SK-N-SH treated with all-trans-retinoic acid at 6 μM for 48 hours (cell line): ENCODE results near the gene SLC25A26.

Experiments
- ATAC-seq: fragments of 200-7000 bp; cut with Tn5 transposase; 3 replicates; pipeline ENCODE4 v1.9.1; 2020; ENCODE audit warnings: mild to moderate bottlenecking, moderate library complexity
- ARNTL ChIP-seq: fragments of 450-650 bp; formaldehyde crosslinking; IDR thresholded peaks from 2 replicates; pipeline ENCODE4 v1.5.0; 2020; ENCODE audit warnings: low read depth, mild to moderate bottlenecking, moderate library complexity, borderline replicate concordance
- BACH2 ChIP-seq: fragments of 250-450 bp; sonication (Bioruptor Pico); IDR thresholded peaks from 2 replicates; pipeline ENCODE4 v1.9.0; 2021; ENCODE audit warnings: mild to moderate bottlenecking, borderline replicate concordance
- CSDC2 ChIP-seq: fragments of 250-450 bp; sonication (Bioruptor Pico); IDR thresholded peaks from 2 replicates; pipeline ENCODE4 v1.5.0; 2020; ENCODE audit warnings: mild to moderate bottlenecking, moderate library complexity
- ESRRG ChIP-seq: fragments of 250-450 bp; sonication (Bioruptor Pico); IDR thresholded peaks from 2 replicates; pipeline ENCODE4 v1.6.1; 2021; ENCODE audit warnings: mild to moderate bottlenecking
- GLIS3 ChIP-seq: fragments of 250-450 bp; sonication (Bioruptor Pico); IDR thresholded peaks from 2 replicates; pipeline ENCODE4 v1.5.0; 2020; ENCODE audit warnings: mild to moderate bottlenecking, moderate library complexity
- ISL1 ChIP-seq: fragments of 250-450 bp; sonication (Bioruptor Pico); IDR thresholded peaks from 2 replicates; pipeline ENCODE4 v2.1.2; 2022; ENCODE audit warnings: mild to moderate bottlenecking, moderate library complexity
- OSR1 ChIP-seq: fragments of 250-450 bp; sonication (Bioruptor Pico); IDR thresholded peaks from 2 replicates; pipeline ENCODE4 v1.8.0; 2022; ENCODE audit warnings: moderate library complexity, mild to moderate bottlenecking, inconsistent platforms
- SNAI2 ChIP-seq: fragments of 250-450 bp; sonication (Bioruptor Pico); IDR thresholded peaks from 2 replicates; pipeline ENCODE4 v1.5.0; 2020; ENCODE audit warnings: mild to moderate bottlenecking, moderate library complexity
- TCF4 ChIP-seq: fragments of 250-450 bp; sonication (Bioruptor Pico); IDR thresholded peaks from 2 replicates; pipeline ENCODE4 v1.8.0; 2021; ENCODE audit warnings: mild to moderate bottlenecking, moderate library complexity, borderline replicate concordance
- TOX ChIP-seq: fragments of 250-450 bp; sonication (Bioruptor Pico); IDR thresholded peaks from 2 replicates; pipeline ENCODE4 v1.8.0; 2021; ENCODE audit warnings: mild to moderate bottlenecking, moderate library complexity, borderline replicate concordance
- ZC3H10 ChIP-seq: fragments of 250-450 bp; sonication (Bioruptor Pico); IDR thresholded peaks from 2 replicates; pipeline ENCODE4 v1.5.1; 2021; ENCODE audit warnings: mild to moderate bottlenecking, moderate library complexity
- ZFP3 ChIP-seq: fragments of 250-450 bp; sonication (Bioruptor Pico); IDR thresholded peaks from 2 replicates; pipeline ENCODE4 v1.5.0; 2020; ENCODE audit warnings: mild to moderate bottlenecking, moderate library complexity
- ZFP30 ChIP-seq: fragments of 450-650 bp; formaldehyde crosslinking; IDR thresholded peaks from 2 replicates; pipeline ENCODE4 v1.5.0; 2022; ENCODE audit warnings: mild to moderate bottlenecking, moderate library complexity
- ZNF565 ChIP-seq: fragments of 450-650 bp; formaldehyde crosslinking; conservative IDR thresholded peaks from 2 replicates; pipeline ENCODE4 v1.5.0; 2020; ENCODE audit warnings: low read depth, mild to moderate bottlenecking, moderate library complexity
- ZNF70 ChIP-seq: fragments of 450-650 bp; formaldehyde crosslinking; IDR thresholded peaks from 2 replicates; pipeline ENCODE4 v1.5.0; 2020; ENCODE audit warnings: mild to moderate bottlenecking, moderate library complexity
- ZNF8 ChIP-seq: fragments of 450-650 bp; formaldehyde crosslinking; IDR thresholded peaks from 2 replicates; pipeline ENCODE4 v1.5.0; 2020; ENCODE audit warnings: mild to moderate bottlenecking, moderate library complexity
- TF ChIP-seq, protein P1 (sequence below): fragments of 250-450 bp; sonication (Bioruptor Pico); IDR thresholded peaks from 2 replicates; pipeline ENCODE4 v1.5.0; 2020; ENCODE audit warnings: mild to moderate bottlenecking, moderate library complexity
- TF ChIP-seq, protein P2 (sequence below): fragments of 250-450 bp; sonication (Bioruptor Pico); IDR thresholded peaks from 2 replicates; pipeline ENCODE4 v1.8.0; 2021; ENCODE audit warnings: low read depth, mild to moderate bottlenecking, moderate library complexity, borderline replicate concordance
- TF ChIP-seq, protein P3 (sequence below): fragments of 250-450 bp; sonication (Bioruptor Pico); IDR thresholded peaks from 2 replicates; pipeline ENCODE4 v1.8.0; 2020; ENCODE audit warnings: mild to moderate bottlenecking, moderate library complexity, borderline replicate concordance
- TF ChIP-seq, protein P4 (sequence below): fragments of 250-450 bp; sonication (Bioruptor Pico); IDR thresholded peaks from 2 replicates; pipeline ENCODE4 v1.5.1; 2020; ENCODE audit warnings: low read depth, mild to moderate bottlenecking, moderate library complexity

SLC25A26 gene

DNA sequence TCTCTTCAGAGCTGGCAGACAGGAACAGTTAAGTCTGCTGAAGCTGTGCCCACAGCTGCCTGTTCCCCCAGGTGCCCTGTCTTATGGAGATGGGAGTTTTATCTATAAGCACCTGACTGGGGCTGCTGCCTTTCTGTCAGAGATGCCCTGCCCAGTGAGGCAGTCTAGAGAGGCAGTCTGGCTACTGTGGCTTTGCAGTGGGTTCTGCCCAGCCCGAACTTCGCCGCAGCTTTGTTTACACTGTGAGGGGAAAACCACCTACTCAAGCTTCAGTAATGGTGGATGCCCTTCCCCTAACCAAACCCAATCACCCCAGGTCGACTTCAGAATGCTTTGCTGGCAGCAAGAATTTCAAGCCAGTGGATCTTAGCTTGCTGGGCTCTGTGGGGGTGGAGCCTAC, 91.2 kb downstream of the SLC25A26 start (continued):
- TF ChIP-seq ZFP3 (CRISPR knock-in tag) (no peak), ZFP30 (CRISPR knock-in tag) (no peak), TCF4 (CRISPR knock-in tag) (no peak), ZNF70 (CRISPR knock-in tag) (no peak), ARNTL (CRISPR knock-in tag) (no peak), ZC3H10 (no peak), ESRRG (CRISPR knock-in tag) (no peak), OSR1 (CRISPR knock-in tag) (no peak), CSDC2 (no peak)
- TF ChIP-seq, protein P1, sequence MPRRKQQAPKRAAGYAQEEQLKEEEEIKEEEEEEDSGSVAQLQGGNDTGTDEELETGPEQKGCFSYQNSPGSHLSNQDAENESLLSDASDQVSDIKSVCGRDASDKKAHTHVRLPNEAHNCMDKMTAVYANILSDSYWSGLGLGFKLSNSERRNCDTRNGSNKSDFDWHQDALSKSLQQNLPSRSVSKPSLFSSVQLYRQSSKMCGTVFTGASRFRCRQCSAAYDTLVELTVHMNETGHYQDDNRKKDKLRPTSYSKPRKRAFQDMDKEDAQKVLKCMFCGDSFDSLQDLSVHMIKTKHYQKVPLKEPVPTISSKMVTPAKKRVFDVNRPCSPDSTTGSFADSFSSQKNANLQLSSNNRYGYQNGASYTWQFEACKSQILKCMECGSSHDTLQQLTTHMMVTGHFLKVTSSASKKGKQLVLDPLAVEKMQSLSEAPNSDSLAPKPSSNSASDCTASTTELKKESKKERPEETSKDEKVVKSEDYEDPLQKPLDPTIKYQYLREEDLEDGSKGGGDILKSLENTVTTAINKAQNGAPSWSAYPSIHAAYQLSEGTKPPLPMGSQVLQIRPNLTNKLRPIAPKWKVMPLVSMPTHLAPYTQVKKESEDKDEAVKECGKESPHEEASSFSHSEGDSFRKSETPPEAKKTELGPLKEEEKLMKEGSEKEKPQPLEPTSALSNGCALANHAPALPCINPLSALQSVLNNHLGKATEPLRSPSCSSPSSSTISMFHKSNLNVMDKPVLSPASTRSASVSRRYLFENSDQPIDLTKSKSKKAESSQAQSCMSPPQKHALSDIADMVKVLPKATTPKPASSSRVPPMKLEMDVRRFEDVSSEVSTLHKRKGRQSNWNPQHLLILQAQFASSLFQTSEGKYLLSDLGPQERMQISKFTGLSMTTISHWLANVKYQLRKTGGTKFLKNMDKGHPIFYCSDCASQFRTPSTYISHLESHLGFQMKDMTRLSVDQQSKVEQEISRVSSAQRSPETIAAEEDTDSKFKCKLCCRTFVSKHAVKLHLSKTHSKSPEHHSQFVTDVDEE (CRISPR knock-in tag), result no peak

DNA sequence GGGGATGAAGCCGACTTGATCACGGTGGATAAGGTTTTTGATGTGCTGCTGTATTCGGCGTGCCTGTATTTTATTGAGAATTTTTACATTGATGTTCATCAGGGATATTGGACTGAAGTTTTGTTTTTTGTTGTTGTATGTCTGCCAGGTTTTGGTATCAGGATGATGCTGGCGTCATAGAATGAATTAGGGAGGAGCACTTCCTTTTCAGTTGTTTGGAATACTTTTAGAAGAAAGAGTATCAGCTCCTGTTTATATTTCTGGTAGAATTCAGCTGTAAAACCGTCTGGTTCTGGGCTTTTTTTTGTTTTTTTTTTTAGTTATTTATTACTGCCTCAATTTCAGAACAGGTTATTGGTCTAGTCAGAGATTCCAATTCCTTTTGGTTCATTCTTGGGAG, 93.7 kb downstream of the SLC25A26 start:
- TF ChIP-seq GLIS3 (CRISPR knock-in tag) (no peak), ZFP30 (CRISPR knock-in tag) (no peak), ESRRG (CRISPR knock-in tag) (no peak), ZNF565 (CRISPR knock-in tag) (no peak), CSDC2 (no peak), SNAI2 (CRISPR knock-in tag) (no peak)
- TF ChIP-seq, protein P1 (CRISPR knock-in tag), result no peak

DNA sequence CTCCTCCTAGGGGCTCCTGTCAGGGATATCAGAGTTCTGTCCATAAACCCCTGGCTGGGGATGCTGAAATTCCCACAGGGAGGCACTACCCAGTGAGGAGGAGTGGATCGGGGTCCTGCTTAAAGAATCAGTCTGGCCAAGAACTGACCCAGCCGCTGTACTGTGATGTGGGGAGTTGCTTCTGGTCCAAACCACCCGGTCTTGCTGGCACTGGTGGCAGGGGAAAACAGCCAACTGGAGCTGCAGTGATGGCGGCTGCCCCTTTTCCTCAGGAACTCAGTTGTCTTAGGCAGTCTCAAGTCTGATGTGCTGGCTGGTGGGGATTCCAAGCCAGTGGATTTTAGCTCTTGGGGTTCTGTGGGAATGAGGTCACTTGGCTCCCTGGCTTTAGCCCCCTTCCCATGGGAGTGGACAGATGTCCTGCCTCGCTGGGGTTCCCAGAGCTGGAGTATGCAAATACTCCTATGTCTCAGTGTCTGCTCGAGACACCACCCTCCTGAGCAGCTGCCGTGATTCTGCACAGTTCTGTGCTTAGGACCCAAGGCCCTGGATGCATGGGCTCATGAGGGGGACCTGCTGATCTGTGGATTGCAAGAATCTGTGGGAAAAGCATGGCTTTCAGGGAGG, 97.1 kb downstream of the SLC25A26 start:
- TF ChIP-seq ZFP3 (CRISPR knock-in tag), result no peak
- TF ChIP-seq, protein P2, sequence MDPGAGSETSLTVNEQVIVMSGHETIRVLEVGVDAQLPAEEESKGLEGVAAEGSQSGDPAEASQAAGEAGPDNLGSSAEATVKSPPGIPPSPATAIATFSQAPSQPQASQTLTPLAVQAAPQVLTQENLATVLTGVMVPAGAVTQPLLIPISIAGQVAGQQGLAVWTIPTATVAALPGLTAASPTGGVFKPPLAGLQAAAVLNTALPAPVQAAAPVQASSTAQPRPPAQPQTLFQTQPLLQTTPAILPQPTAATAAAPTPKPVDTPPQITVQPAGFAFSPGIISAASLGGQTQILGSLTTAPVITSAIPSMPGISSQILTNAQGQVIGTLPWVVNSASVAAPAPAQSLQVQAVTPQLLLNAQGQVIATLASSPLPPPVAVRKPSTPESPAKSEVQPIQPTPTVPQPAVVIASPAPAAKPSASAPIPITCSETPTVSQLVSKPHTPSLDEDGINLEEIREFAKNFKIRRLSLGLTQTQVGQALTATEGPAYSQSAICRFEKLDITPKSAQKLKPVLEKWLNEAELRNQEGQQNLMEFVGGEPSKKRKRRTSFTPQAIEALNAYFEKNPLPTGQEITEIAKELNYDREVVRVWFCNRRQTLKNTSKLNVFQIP, result no peak
- TF ChIP-seq, protein P3, sequence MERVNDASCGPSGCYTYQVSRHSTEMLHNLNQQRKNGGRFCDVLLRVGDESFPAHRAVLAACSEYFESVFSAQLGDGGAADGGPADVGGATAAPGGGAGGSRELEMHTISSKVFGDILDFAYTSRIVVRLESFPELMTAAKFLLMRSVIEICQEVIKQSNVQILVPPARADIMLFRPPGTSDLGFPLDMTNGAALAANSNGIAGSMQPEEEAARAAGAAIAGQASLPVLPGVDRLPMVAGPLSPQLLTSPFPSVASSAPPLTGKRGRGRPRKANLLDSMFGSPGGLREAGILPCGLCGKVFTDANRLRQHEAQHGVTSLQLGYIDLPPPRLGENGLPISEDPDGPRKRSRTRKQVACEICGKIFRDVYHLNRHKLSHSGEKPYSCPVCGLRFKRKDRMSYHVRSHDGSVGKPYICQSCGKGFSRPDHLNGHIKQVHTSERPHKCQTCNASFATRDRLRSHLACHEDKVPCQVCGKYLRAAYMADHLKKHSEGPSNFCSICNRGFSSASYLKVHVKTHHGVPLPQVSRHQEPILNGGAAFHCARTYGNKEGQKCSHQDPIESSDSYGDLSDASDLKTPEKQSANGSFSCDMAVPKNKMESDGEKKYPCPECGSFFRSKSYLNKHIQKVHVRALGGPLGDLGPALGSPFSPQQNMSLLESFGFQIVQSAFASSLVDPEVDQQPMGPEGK (CRISPR knock-in tag), result no peak
- TF ChIP-seq ZC3H10, result no peak
- no peak for TF ChIP-seq ZNF8 (CRISPR knock-in tag)
- TF ChIP-seq CSDC2, result no peak
- TF ChIP-seq, protein P1 (CRISPR knock-in tag), result no peak
- no peak for TF ChIP-seq ARNTL (CRISPR knock-in tag)
- TF ChIP-seq TOX (CRISPR knock-in tag), result no peak
- no peak for TF ChIP-seq BACH2
- TF ChIP-seq, protein P4, sequence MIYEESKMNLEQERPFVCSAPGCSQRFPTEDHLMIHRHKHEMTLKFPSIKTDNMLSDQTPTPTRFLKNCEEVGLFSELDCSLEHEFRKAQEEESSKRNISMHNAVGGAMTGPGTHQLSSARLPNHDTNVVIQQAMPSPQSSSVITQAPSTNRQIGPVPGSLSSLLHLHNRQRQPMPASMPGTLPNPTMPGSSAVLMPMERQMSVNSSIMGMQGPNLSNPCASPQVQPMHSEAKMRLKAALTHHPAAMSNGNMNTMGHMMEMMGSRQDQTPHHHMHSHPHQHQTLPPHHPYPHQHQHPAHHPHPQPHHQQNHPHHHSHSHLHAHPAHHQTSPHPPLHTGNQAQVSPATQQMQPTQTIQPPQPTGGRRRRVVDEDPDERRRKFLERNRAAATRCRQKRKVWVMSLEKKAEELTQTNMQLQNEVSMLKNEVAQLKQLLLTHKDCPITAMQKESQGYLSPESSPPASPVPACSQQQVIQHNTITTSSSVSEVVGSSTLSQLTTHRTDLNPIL (CRISPR knock-in tag), result no peak
- no peak for TF ChIP-seq ISL1
- no peak for TF ChIP-seq ESRRG (CRISPR knock-in tag)
- TF ChIP-seq, all 23 proteins: peak for 0
- no peak for ATAC-seq

More for the DNA sequence above, 93.7 kb downstream of the SLC25A26 start:
- no peak for ATAC-seq
